IMR-90 (cell line): ENCODE data around the gene ABHD12. TPM values are rescaled to one million over a fixed set of nuclear protein-coding genes. Genes with fewer than 3 reads are reported as not detected.

Source experiments
- ATAC-seq: fragments of 200-7000 bp; cut with Tn5 transposase; 2 replicates; pipeline ENCODE4 v1.9.1; 2020; ENCODE audit warnings: low read depth, mild to moderate bottlenecking, moderate library complexity
- BruUV-seq: library from RNA; stranded (reverse); fragments of 400-500 nt; replicated peaks from 2 replicates; lab custom pipeline; 2021; lab: Mats Ljungman, UMichigan
- CTCF ChIA-PET: fragments of 300-600 bp; formaldehyde crosslinking; extraction: SDS; loops from one replicate; lab custom pipeline; 2021; ENCODE audit warnings: antibody characterized with exemption; lab: Yijun Ruan, JAX
- POLR2A ChIA-PET: fragments of 300-600 bp; sonication (Branson Sonifier 250); formaldehyde crosslinking; loops from one replicate; lab custom pipeline; 2022; ENCODE audit warnings: antibody characterized with exemption; ENCODE audit not compliant: unreplicated experiment; lab: Charles Lee
- DNase-seq: peaks from one replicate; pipeline ENCODE4 v3.0.0; 2013
- H2AFZ ChIP-seq: replicated peaks from 2 replicates; pipeline ENCODE3; 2013; ENCODE audit warnings: low read length, mild to moderate bottlenecking; ENCODE audit not compliant: poor library complexity
- H2AK5ac ChIP-seq: 2 replicates; pipeline ENCODE4 v1.6.1; 2013; ENCODE audit warnings: low read depth, low read length, inconsistent platforms
- H2AK9ac ChIP-seq: replicated peaks from 2 replicates; pipeline ENCODE3; 2013; ENCODE audit warnings: mild to moderate bottlenecking, low read depth, low read length, moderate library complexity; ENCODE audit not compliant: poor library complexity
- H2BK120ac ChIP-seq: 2 replicates; pipeline ENCODE4 v1.6.1; 2013; ENCODE audit warnings: low read depth, low read length, inconsistent platforms
- H2BK15ac ChIP-seq: 3 replicates; pipeline ENCODE4 v1.6.1; 2013; ENCODE audit warnings: low read depth, low read length, inconsistent platforms
- H2BK20ac ChIP-seq: 2 replicates; pipeline ENCODE4 v1.6.1; 2013; ENCODE audit warnings: low read depth, mild to moderate bottlenecking, inconsistent platforms, low read length, moderate library complexity
- H2BK5ac ChIP-seq: 2 replicates; pipeline ENCODE4 v1.6.1; 2013; ENCODE audit warnings: mild to moderate bottlenecking, low read depth, low read length, inconsistent platforms; ENCODE audit not compliant: poor library complexity, severe bottlenecking
- H3K14ac ChIP-seq: replicated peaks from 2 replicates; pipeline ENCODE4 v1.6.1; 2013; ENCODE audit warnings: low read depth, low read length, inconsistent platforms
- H3K18ac ChIP-seq: 2 replicates; pipeline ENCODE4 v1.6.1; 2013; ENCODE audit warnings: low read depth, low read length, control low read depth
- H3K23ac ChIP-seq: 2 replicates; pipeline ENCODE4 v1.6.1; 2013; ENCODE audit warnings: low read depth, low read length, inconsistent platforms
- H3K27ac ChIP-seq: 2 replicates; pipeline ENCODE4 v1.5.1; 2013; ENCODE audit warnings: mild to moderate bottlenecking, control low read depth, low read length; ENCODE audit not compliant: insufficient read depth
- H3K27me3 ChIP-seq: 2 replicates; pipeline ENCODE4 v1.6.1; 2013; ENCODE audit warnings: low read length; ENCODE audit not compliant: control insufficient read depth, insufficient read depth
- H3K36me3 ChIP-seq: 2 replicates; pipeline ENCODE4 v1.6.1; 2013; ENCODE audit warnings: low read length, mixed read lengths; ENCODE audit not compliant: control insufficient read depth, insufficient read depth
- H3K4ac ChIP-seq: 2 replicates; pipeline ENCODE4 v1.6.1; 2013; ENCODE audit warnings: low read depth, low read length, inconsistent platforms
- H3K4me1 ChIP-seq: 2 replicates; pipeline ENCODE4 v1.6.1; 2013; ENCODE audit warnings: low read length, mixed read lengths; ENCODE audit not compliant: control insufficient read depth, insufficient read depth
- H3K4me2 ChIP-seq: 2 replicates; pipeline ENCODE4 v1.6.1; 2013; ENCODE audit warnings: low read depth, mild to moderate bottlenecking, control low read depth, low read length, moderate library complexity
- H3K4me3 ChIP-seq: 2 replicates; pipeline ENCODE4 v1.5.1; 2013; ENCODE audit warnings: low read depth, mild to moderate bottlenecking, control low read depth, low read length, moderate library complexity; ENCODE audit not compliant: insufficient read depth
- H3K56ac ChIP-seq: 2 replicates; pipeline ENCODE4 v1.6.1; 2013; ENCODE audit warnings: low read length, inconsistent platforms; ENCODE audit not compliant: insufficient read depth; ENCODE audit errors: extremely low read depth
- H3K79me1 ChIP-seq, 2 experiments: 2 replicates each; pipeline ENCODE4 v1.6.1; 2013; ENCODE audit warnings: low read length in 2 of 2, inconsistent platforms in 1 of 2, low read depth in 1 of 2
- H3K9ac ChIP-seq: 2 replicates; pipeline ENCODE4 v1.6.1; 2013; ENCODE audit warnings: low read depth, low read length, control low read depth
- H3K9me1 ChIP-seq: 2 replicates; pipeline ENCODE4 v1.6.1; 2013; ENCODE audit warnings: low read length, inconsistent platforms; ENCODE audit not compliant: insufficient read depth
- H3K9me3 ChIP-seq: 2 replicates; pipeline ENCODE4 v1.6.1; 2013; ENCODE audit warnings: low read length; ENCODE audit not compliant: control insufficient read depth, insufficient read depth
- H4K20me1 ChIP-seq: 2 replicates; pipeline ENCODE4 v1.6.1; 2013; ENCODE audit warnings: low read length, inconsistent platforms; ENCODE audit not compliant: insufficient read depth
- H4K5ac ChIP-seq: 2 replicates; pipeline ENCODE4 v1.6.1; 2013; ENCODE audit warnings: mild to moderate bottlenecking, low read depth, low read length, control low read depth
- H4K8ac ChIP-seq, 2 experiments: 2 replicates each; pipeline ENCODE4 v1.6.1; 2013; ENCODE audit warnings: low read depth in 2 of 2, low read length in 2 of 2, control low read depth in 1 of 2, inconsistent platforms in 1 of 2
- H4K91ac ChIP-seq: 2 replicates; pipeline ENCODE4 v1.6.1; 2013; ENCODE audit warnings: low read depth, low read length, inconsistent platforms; ENCODE audit not compliant: insufficient read depth
- CEBPB ChIP-seq: IDR thresholded peaks from 2 replicates; pipeline ENCODE4 v1.6.1; 2012; ENCODE audit warnings: low read depth, low read length, improper control_type of control experiment
- CHD1 ChIP-seq: IDR thresholded peaks from 2 replicates; pipeline ENCODE4 v1.6.1; 2012; ENCODE audit warnings: low read depth, low read length, improper control_type of control experiment
- CTCF ChIP-seq: conservative IDR thresholded peaks from 2 replicates; pipeline ENCODE4 v1.5.1; 2012; ENCODE audit warnings: mild to moderate bottlenecking, low read depth, low read length, improper control_type of control experiment
- FOS ChIP-seq: fragments of 150-350 bp; IDR thresholded peaks from 2 replicates; pipeline ENCODE4 v1.6.1; 2016; ENCODE audit warnings: low read depth, low read length
- MAFK ChIP-seq: IDR thresholded peaks from 2 replicates; pipeline ENCODE4 v1.6.1; 2012; ENCODE audit warnings: low read depth, low read length, improper control_type of control experiment
- MAZ ChIP-seq: IDR thresholded peaks from 2 replicates; pipeline ENCODE4 v1.6.1; 2012; ENCODE audit warnings: low read depth, mild to moderate bottlenecking, low read length, improper control_type of control experiment, moderate library complexity, borderline replicate concordance
- NFE2L2 ChIP-seq: fragments of 150-350 bp; IDR thresholded peaks from 2 replicates; pipeline ENCODE4 v1.6.1; 2016; ENCODE audit warnings: low read depth, mild to moderate bottlenecking, low read length
- POLR2A ChIP-seq: IDR thresholded peaks from 2 replicates; pipeline ENCODE4 v1.6.1; 2012; ENCODE audit warnings: mild to moderate bottlenecking, low read depth, low read length
- RAD21 ChIP-seq: IDR thresholded peaks from 2 replicates; pipeline ENCODE4 v1.6.1; 2012; ENCODE audit warnings: low read length, improper control_type of control experiment
- SMC3 ChIP-seq: fragments of 150-350 bp; IDR thresholded peaks from 2 replicates; pipeline ENCODE4 v1.6.1; 2016; ENCODE audit warnings: low read depth, mild to moderate bottlenecking, antibody characterized with exemption, low read length, moderate library complexity
- USF2 ChIP-seq: fragments of 150-350 bp; IDR thresholded peaks from 2 replicates; pipeline ENCODE4 v1.6.1; 2017; ENCODE audit warnings: mild to moderate bottlenecking, antibody characterized with exemption, low read length, low read depth
- WGBS, 2 experiments: methylation state at CpG; one replicate each; pipeline versions ENCODE4 v1.1.5 to v1.1.7; 2013; ENCODE audit warnings: missing lambda C conversion rate in 2 of 2; ENCODE audit not compliant: insufficient read length in 1 of 2; ENCODE audit errors: extremely low coverage in 2 of 2; 5-methylcytosine and 5-hydroxymethylcytosine counted together
- dilution Hi-C: fragments of 300-500 bp; cut with HindIII; formaldehyde crosslinking; loops from one replicate; pipeline ENCODE4 v1.14.3; 2018; ENCODE audit warnings: low sequenced_read_pairs; ENCODE audit not compliant: unreplicated experiment
- in situ Hi-C: fragments of 300-500 bp; cut with MboI; formaldehyde crosslinking; loops from 3 replicates; pipeline ENCODE4 v1.14.3; 2019; ENCODE audit warnings: low sequenced_read_pairs, inconsistent platforms, mixed read lengths
- intact Hi-C: fragments of 100-400 bp; cut with micrococcal nuclease; formaldehyde crosslinking; loops from 2 replicates; pipeline ENCODE4 v1.10.0; 2022
- polyA plus RNA-seq, 3 experiments: library from polyadenylated mRNA; depleted of rRNA; stranded (reverse); fragments of >200 nt; gene quantifications; 2 replicates each; pipeline ENCODE4 v1.2.3, GENCODE V29; 2012; ENCODE audit warnings: low replicate concordance in 1 of 3
- total RNA-seq: library from RNA; depleted of rRNA; stranded (reverse); fragments of >200 nt; gene quantifications from 2 replicates; pipeline ENCODE4 v1.2.3, GENCODE V29; 2012

ABHD12 gene
- total and polyA plus RNA-seq, 2 of the 4 experiments (the other 2 are of a cell fraction): 80.7 to 108 TPM

DNA sequence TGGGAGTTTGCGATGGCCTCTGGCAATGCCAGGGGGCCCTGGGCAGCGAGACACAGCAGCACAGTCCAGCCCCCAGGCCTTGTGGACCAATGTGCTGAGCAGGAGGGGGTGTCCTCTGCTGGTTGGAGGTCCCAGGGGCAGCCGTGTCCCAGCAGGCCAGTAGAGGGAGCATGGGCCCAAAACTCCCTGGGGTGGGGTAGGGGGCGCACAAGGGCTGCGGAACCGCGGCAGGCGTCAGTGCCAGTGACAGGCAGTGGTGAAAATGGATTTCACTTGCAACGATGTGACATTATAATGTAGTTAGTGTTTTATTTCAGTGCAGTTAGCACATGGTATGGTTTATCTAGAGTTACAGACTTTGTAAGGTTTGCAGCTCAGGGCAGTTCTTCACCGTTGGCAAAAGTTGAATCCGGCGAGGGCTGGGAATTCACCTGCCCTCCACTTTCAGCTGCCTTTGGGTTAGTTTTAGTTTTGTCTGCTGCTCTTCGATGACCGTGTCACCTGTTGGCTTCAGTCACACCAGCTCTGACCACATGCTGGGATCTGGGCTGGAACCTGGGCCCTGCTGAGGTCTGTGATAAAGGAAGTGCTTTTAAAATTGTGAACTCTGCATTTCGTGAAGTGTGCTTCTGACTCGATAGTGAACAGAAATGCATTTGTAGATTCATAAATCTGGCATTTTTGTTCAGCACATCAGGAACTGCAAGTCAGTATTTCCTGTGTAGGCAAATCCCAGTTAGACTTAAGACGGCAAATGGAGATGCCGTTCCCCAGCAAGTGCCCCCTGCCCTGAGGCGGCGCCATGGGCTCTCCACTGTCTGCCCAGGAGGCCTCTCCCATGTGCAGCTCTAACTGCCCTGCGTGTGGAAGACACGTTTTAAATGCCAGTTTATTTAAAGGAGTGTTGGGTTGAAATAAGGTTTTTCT is 95.9 kb downstream of the ABHD12 start:
- no peak overlapping the region for H4K5ac ChIP-seq
- no peak overlapping the region for H3K14ac ChIP-seq
- H4K8ac ChIP-seq: no peak overlapping the region
- H2BK5ac ChIP-seq: no peak overlapping the region
- peak; percentile 81 for ATAC-seq
- H3K23ac ChIP-seq: no peak overlapping the region
- DNase-seq: peak; percentile 52
- H3K4me2 ChIP-seq: no peak overlapping the region
- H3K4me3 ChIP-seq: no peak overlapping the region
- no peak overlapping the region for H2AK9ac ChIP-seq
- H4K20me1 ChIP-seq: peaks cover 10% of the 10 kb centered on the region; the same call in 1 of the 2 replicates
- intact Hi-C loops: loop anchor here (1.0 kb wide), 1 partner anchor 105 kb away; no protein-coding TSS in a partner anchor
- WGBS, 2 experiments: 58% methylated on average over 9 of the region's 22 CpGs; no CpG with 5 or more reads in 1 of the 2 experiments
- H2BK15ac ChIP-seq: no peak overlapping the region
- H2BK20ac ChIP-seq: no peak overlapping the region
- no peak overlapping the region for H4K91ac ChIP-seq
- no peaks in the 10 kb centered on the region for H3K9me3 ChIP-seq
- H3K36me3 ChIP-seq: peaks cover 47% of the 10 kb centered on the region
- no peak overlapping the region for H3K9ac ChIP-seq
- H3K27me3 ChIP-seq: no peaks in the 10 kb centered on the region
- H3K27ac ChIP-seq: no peak overlapping the region
- no peak for TF ChIP-seq NFE2L2
- no peak for TF ChIP-seq FOS
- peak; percentile 78; the same call in 1 of the 2 replicates for TF ChIP-seq MAZ
- TF ChIP-seq CTCF: peak; percentile 99
- TF ChIP-seq SMC3: peak; percentile 88
- TF ChIP-seq POLR2A: no peak
- no peak for TF ChIP-seq MAFK
- peak; percentile 85 for TF ChIP-seq RAD21
- no peak for TF ChIP-seq USF2
- no peak for TF ChIP-seq CHD1
- no peak for TF ChIP-seq CEBPB
- H3K4ac ChIP-seq: no peak overlapping the region
- no TSS peak for BruUV-seq
- H2AFZ ChIP-seq: peak overlapping the region; percentile 44
- no peaks in the 10 kb centered on the region; the same call in 1 of the 2 replicates for H3K9me1 ChIP-seq
- H3K79me1 ChIP-seq: peaks cover 0 to 24% of the 10 kb centered on the region in 2 experiments; a peak in 2 of 4 replicates
- dilution Hi-C loops: no loop called here
- peaks cover 7% of the 10 kb centered on the region for H3K4me1 ChIP-seq
- in situ Hi-C loops: loop anchor here (5.0 to 10.0 kb wide), 2 partner anchors 100 to 103 kb away; partner anchors contain the start of gene ENTPD6
- H2AK5ac ChIP-seq: no peak overlapping the region
- H2BK120ac ChIP-seq: no peak overlapping the region
- ChIA-PET POLR2A (no interaction called here), CTCF (interaction anchor here (1.4 to 3.2 kb wide), 5 partner anchors 8 to 104 kb away, joined by 3 to 24 read pairs (median 4); partner anchors contain the start of gene PYGB)
- no peak overlapping the region for H3K56ac ChIP-seq
- H3K18ac ChIP-seq: no peak overlapping the region
